HG02970 (cell line): ENCODE measurements around the gene TP73.

Source experiments
- ATAC-seq: cut with Tn5 transposase; IDR thresholded peaks from one replicate; pipeline ENCODE4 v1.9.1; 2021; ENCODE audit warnings: mild to moderate bottlenecking, moderate library complexity, moderate number of reproducible peaks; ENCODE audit not compliant: unreplicated experiment, low FRiP score

The TP73 gene

DNA sequence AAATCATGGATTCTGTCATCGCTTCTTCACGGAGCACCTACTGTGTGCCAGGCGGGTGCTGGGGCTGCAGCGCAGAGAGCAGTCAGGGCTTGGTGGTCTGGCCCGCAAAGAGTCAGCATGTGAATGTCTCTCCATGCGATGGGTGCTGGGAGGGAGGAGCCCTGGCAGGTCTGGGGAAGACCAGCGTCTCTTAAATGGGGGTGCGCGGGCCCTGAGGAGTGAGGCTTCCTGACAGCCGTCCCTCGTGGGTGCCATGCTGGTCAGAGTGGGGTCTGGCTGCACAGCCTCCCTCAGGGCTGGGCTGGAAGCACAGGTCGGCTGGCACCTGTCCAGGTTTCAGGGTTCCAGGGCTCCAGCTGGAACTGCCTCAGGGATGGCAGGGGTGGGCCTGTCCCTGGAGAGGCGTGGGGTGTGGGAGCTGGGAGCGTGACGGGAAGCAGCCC is 18.5 kb downstream of the TP73 start:
- no peak for ATAC-seq

DNA sequence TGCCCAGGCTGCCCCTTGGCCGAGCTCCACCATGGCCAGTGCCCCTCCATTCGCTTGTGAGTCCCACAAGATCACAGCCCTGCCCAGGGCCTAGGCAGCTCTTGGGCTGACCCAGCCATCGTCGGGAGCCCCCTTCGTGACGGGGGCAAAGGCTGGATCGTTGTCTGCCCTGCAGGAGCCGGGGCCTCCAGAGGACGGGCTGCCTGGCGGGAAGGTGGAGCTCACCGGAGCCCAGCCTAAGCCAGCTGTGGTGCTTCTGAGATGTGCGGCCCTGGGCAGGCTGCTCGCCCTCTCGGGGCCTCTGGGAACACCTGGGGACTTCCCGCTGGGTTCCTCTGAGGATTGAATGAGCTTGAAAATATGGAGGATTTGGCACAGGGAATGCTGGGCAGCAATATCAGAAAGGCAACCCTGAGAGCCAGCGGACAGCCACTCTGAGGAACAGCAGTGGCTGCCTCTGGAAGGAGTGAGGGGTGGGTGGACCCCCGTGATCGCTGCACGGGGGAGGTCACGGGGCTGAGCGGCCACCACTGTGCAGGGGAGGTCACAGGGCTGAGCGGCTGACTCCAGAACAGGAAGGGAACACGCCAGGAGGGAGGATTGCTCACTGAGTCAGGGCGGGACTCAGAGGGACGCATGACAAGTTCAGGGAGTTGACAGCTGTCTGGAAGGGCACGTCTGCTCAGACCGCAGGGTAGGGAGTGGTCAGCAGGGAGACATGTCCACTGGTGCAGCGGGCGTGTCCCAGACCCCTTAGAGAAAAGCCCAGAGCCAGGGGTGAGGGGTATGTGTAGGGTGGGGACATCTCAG is 19.3 kb downstream of the TP73 start:
- ATAC-seq: no peak

DNA sequence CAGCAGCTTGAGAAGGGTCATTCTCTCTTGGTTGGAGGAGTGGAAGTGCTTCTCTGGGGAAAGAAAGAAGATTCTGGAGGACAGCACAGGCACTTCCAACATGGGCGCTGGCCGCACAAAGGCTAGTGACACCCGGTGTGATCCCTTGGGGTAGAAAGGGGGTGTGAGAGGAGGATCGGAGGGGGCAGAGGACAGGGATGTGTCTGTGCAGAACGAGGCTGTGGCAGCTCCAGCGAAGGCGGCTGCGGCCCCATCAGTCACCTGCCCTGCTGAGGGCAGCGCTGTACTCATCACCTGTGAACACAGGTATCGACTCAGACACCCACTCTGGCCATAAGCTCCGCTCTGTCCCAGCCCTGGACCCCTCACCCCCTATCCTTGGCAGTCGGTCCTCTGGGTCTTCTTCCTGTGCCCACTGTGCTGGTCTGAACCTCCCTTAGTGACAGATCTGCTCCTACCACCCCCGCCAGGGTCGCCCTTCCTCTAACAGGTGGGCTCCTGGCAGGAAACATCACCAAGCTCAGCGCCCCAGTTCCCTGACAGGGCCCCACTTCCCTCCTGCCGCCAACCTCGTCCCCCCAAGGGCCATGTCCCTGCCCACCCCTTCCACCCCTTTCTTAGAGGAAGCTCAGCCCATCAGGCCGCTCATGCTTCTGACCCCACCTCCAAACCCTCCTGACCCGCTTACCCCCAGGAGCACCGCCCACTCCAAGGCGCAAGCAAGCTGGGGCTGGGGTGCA is 20.1 kb downstream of the TP73 start:
- no peak for ATAC-seq

DNA sequence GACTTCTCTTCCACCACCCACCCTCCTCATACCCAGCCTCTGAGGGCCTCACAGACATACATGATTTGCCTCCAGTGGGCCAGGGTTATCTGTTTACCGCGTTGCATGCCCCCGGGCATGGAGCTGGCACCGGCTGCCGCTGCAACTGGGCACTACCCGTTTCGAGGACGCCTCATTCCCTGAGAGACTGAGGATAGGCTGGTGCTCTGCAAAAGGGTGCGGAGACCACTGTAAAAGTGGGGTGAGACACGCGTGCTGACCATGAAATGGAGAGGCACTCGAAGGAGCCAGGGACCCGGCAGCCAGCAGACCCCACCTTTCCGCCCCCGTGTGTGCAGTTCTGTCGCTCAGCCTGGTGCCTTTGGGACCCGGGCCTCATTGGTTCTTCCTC is 20.6 kb downstream of the TP73 start:
- no peak for ATAC-seq

DNA sequence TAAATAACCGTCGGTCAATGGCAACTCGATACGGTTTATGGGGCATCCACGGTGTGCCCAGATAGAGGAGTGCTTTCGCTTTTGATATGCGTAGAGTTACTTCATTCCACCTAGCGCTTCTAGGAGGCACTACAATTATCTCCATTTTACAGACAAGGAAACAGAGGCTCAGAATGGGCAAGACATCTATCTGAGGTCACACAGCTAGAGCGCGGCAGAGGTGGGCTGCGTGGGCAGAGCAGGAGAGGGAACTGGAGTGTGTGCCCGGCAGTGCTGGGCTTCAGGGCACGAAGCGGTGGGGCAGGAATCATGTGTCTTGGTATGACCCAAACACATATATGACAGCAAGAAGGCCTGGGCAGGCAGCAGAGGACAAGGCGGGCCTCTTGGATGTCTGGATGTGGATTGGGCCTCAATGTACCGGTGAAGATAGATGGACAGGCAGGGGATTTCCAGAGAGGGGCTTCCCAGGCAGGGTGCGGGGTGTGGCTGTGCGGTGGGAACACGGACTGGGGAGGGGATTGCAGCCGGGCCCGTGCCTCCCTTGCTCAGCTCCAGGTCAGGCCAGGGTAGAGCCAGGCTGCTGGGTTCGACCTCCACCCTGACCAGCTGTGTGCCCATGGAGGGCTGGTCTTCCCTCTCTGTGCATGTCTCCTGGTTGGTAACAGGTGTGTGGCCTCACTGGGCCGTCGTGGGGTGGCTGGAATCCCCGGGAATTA is 21.2 kb downstream of the TP73 start:
- ATAC-seq: no peak

DNA sequence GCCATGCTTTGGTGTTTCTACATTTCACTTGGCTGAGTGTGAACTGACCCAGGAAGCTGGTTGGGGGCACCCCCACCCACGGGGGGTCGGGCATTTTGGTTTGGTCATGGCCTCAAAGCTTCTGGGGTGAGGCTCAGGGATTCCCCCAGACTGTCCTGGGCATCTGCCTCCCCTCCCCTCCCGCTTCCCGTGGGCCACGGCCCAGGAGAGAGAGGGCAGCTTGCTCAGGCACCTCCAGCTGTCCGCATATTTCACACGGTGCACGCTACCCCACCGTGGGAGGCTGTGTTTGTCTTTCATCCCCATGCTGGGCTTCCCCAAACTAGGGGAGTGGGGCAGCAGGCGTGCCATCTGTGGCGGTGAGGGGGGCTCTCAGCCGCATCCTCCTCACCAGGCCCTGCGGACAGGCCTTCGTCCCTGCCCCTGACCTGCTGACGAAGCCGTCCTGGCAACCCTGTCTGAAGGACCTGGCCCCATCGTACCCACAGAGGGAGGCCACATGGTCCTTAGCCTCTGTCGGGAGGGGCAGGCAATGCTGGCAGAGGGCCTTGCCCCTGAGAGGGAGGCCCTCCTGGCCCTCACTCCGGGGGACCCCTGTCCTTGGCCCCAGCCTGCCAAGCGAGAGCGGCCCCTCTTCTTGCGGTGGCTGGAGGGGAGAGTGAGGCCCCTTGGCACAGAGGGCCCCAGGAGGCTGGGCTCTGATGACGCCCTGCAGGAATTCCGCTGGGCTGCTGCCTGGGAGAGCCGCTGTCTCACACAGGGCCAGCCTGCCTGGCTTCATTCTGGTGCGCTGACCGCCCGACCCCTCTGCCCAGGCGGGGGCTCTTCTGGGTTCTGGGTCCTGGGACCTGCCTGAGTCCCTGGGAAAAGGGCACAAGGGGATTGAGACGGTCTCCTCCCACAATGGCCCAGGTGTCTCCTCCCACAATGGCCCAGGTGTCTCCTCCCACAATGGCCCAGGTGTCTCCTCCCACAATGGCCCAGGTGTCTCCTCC is 22.1 kb downstream of the TP73 start:
- ATAC-seq: no peak

DNA sequence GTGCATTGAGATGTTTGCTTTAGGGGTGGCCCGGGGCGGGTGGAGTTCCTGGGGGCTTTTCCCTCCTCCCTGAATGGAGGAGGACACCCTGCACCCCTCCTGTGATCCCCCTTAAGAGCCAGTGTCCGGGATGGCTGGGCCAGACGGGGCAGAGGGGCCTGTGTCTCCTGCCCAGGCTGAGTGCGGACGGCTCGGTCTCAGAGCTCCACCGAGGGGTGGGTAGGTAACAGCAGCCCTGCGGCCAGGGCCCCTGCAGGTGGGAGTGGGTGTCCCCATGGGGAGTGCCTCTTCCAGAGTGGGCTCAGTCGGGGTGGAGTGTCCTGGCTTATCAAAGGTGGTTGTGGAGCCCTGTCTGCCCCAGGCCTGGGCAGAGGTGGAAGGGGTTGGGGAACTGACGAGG is 23.1 kb downstream of the TP73 start:
- no peak for ATAC-seq

DNA sequence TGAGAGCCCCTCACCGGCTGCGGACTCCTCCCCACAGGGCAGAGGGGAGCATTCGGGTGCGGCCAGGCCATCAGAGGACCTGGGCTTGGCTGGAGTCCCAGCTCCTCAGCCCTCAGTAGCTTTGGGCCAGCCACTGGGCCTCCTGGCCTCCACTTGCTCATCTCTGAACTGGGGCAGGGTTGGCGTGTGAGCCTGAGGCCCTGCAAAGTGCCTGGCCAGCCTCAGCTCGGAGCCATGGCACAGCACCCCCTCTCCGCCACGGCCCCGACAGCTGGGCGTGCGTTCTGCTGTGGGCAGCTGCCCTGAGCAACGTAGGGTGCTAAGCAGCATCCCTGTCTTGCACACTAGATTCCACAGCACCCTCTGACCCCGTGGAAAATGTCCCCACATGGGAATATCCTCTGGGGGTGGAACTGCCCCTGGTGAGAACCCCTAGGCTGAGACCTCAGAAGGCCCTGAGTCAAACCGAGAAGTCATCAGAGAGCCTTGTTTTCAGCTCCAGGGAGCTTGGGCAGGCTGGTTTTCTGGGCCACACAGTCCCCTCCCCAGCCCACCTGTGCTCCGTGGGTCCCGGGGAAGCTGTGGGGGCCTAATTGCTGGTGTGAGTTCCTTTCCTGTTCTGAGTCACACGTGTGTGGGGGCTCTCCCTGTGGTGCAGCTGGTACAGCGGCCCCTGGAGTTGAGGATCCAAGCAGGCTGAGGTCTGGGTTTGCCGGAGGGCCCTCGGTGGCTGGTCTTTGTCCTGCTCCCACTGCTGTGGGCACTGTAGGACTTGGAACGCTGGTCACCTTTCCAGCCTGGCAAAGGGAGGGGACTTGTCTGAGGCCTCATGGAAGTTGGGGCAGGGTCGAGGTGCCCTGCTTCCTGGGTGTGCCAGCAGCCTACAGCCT is 24.5 kb downstream of the TP73 start:
- ATAC-seq: peak; percentile 63

DNA sequence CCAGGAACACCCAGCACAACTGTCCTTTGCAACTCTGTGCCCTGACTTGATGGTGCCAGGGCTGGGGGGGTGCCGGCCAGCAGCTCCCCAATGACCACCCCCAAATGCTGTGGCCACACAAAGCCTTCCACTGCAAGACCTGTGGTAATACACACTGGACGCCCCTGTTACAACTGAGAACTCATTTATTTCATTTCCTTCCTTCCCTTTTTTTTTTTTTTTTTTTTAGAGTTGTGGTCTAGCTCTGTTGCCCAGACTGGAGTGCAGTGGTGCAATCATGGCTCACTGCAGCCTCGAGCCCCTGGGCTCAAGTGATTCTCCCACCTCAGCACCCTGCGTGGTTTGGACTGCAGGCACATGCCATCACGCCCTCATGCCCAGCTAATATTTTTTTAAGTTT is 25.2 kb downstream of the TP73 start:
- peak; percentile 13 for ATAC-seq

DNA sequence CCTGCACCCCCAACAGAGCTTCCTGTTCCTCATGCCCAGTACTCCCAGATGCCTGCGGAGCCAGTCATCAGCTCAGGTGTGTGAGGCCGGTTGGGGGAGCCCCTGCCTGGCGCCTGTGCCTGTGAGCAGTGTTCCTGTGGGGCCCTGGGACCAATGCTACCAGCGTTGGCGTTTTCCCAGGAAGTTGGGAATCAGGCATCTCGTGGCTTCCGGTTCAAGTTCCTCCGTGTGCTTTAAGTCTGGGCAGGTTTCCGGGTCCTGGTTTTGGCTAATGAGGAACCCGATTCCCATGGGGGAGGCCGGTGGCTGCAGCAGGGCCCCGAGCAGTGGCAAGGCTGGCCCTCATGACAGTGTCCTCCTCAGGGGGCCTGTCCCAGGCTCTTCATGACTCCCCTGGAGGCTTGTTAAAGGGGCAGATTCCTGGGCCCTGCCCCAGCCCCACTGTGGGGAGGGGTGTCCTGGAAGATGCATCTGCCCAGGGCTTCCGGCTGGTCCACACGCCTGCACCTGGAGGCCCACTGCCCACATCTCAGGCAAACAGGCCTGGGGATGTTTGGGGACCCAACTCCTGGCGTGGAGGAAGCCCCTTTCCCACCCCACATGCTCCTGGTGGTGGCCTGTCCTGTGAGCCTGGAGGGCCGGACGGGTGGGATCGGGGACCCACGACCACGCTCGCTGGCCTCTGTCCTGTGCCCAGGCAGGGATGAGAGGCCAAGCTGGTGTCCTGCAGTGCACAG is 26.2 kb downstream of the TP73 start:
- no peak for ATAC-seq

DNA sequence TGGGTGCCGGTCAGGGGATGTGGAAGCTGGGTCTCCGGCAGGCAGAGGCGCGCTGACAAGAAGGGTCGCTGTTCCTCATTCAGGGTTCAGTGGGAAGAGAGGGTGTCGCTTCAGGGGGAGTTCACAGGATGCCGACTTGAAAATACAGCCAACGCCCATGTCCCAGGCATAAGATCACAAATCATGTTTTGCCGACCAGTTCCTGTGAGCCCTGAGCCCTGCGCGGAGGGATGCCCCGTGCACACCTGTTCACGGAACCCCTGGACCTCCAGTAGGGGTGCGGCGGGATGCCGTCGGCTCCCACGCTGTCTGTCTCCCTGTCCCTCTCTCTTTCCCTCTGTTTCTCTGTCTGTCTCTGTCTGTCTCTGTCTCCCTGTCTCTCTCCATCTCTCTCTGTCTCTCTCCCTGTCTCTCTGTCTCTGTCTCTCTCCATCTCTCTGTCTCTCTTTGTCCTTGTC is 26.8 kb downstream of the TP73 start:
- no peak for ATAC-seq

DNA sequence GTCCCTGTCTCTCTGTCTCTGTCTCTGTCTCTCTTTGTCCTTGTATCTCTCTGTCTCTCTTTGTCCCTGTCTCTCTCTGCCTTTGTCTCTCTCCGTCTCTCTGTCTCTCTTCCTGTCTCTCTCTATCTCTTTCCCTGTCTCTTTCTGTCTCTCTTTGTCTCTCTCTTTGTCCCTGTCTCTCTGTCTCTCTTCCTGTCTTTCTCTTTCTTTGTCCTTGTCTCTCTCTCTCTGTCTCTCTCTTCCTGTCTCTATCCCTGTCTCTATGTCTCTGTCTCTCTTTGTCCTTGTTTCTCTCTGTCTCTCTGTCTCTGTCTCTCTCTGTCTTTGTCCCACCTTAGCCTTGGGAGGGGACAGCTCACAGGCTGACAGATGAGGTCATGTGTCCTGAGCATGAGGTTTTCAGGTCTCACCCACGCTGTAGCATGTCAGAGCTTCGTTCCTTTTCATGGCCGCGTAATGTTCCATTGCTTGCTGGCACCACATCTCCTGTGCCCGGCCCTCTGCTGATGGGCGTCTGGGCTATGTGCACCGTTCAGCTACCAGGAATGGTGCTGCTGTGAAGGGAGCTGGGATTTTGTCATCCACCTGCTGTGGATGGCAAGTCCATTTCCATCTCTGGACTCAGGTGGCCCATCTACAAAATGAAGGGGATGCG is 27.6 kb downstream of the TP73 start:
- no peak for ATAC-seq

DNA sequence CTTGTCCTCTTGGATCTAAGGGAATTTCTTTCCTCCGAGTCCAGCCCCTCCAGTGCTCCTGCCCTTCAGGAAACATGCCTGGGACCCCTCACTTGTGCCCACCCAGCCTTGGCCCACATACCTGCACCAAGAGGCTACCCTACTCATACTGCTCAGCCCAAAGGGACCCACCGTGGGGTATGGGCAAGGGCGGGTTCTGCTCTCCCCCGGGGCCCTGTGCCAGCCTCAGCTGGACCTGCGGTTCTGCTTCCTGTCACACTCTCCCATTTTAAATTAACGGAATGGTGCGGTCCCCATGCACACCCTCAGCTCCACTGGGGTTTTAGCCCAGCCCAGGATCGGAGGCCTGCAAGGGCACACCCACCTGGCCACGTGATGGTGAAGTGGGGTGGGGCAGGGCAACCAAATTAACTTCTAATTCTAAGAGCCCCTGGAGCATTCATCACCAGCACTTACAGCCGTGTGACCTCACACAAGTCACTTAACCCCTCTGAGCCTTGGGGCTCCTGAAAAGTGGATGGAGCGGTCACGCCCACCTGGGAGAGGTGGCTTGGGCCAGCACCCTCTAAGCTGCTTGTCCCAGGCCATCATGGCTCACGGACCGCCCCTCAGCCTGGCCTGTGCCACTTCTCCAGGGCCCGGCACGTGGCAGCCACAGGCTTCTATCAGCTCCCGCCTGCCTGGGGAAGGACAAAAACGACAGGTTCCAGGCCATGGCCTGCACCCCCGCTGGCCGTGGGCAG is 28.3 kb downstream of the TP73 start:
- ATAC-seq: no peak

DNA sequence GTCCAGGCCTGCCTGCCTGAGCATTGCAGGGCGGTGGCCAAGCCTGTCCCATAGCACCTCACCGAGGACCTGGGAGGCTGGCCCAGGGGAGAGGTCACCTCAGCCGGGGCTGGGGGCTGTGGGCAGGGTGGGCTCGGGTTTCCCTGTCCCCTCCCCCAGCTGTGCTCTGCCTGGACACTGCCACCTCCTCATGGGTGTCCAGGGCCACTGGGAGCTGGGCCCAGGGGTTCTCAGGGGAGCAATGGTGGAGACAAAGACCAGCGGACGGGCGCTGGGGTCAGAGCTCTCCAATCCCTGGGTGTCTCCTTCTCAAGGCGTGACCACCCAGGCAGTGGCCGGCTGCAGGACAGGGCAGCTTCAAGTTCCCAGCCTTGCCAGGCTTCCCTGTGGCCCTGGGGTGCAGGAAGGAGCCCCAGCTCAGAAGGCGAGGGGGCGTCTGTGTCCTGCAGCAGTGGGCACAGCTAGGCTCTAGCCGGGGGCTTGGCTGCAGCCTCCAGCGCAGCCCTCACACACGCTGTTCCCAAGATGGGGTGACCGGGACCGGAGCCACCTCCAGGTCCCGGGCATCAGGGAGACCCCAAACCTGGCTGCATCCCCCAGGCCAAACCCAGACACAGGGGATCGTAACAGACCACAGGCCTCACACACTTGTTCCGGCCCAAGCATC is 29.0 kb downstream of the TP73 start:
- no peak for ATAC-seq

DNA sequence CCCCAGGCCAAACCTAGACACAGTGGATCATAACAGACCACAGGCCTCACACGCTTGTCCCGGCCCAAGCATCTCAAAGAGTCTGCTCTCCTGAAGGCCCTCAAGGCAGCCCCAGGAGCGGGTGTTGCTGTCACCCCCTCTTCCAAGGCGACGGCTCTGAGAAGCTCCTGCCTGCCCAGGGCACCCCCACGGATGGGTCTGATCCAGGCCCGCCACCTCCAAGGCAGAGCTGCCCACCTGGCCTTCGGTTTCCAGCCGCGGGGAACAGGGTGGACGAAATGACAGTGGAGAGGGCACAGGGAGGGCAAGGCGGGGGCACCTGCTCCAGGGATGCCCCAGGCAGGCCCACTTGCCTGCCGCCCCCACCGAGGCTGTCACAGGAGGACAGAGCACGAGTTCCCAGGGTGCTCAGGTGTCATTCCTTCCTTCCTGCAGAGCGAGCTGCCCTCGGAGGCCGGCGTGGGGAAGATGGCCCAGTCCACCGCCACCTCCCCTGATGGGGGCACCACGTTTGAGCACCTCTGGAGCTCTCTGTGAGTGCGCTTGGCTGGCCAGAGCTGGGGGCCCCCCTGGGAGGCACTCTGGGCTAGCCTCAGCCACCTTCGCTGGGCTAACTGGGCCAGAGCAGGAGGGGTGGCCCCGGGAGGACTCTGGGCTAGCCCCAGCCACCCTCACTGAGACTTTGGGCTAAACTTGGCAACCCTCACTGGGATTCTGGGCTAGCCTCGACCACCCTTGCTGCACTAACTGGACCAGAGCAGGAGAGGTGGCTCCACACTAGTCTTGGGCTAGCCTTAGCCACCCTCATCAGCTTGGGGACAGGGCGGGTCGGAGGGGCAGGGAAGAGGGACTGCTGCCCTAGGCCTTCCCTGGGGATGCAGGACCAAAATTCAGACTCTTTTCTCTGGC is 29.8 kb downstream of the TP73 start:
- no peak for ATAC-seq

DNA sequence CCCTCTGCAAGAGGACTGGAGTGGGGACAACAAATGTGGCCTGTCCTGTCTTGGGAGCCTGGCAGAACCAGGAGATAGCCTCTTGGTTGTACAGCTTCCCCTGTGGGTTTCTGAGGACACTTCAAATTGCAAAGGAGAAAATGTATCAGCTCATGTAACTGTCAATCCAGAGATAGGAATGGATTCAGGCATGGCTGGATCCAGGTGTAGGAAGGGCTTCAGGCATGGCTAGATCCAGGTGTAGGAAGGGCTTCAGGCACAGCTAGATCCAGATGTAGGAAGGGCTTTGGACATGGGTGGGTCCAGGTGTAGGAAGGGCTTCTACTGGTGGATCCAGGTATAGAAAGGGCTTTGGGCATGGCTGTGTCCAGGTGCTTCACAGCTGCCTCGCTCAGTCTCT is 30.9 kb downstream of the TP73 start:
- ATAC-seq: no peak
